DMS53 (cell line): ENCODE data around the gene IL1RAPL1.

Source experiments
- DNase-seq: peaks from one replicate; lab custom pipeline; 2025; lab: John Stamatoyannopoulos, UW

IL1RAPL1 gene

DNA sequence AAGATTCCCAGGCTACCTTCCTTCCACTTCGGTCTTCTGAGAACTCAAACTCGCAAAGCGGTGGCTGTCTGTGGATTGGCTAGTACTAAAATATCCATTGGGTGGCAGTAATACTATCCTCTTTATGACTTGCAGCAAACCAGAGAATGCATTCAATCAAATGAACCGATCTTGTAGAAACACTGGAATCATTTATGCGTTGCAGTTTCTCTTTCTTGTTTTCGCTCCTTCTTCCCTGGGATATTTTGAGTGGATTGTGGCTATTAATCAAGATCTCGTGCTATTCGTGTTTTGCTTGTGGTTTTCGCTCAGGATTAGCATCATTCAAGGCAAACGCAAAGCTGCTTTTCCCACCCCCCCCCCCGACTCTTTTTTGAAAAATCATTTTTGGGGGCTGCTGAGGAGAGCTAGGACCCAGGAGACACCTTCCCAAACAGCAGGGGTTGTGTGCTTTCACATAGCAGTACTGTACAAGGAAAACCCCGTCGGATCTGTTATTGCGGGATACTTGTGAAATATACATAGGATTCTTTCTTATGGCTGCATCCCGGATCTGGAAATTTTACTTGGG is at the start of gene IL1RAPL1:
IL1RAPL1 (plus strand) TSS at position 466 of the 571 bp plus-strand sequence.
- DNase-seq, result peak; percentile 64

DNA sequence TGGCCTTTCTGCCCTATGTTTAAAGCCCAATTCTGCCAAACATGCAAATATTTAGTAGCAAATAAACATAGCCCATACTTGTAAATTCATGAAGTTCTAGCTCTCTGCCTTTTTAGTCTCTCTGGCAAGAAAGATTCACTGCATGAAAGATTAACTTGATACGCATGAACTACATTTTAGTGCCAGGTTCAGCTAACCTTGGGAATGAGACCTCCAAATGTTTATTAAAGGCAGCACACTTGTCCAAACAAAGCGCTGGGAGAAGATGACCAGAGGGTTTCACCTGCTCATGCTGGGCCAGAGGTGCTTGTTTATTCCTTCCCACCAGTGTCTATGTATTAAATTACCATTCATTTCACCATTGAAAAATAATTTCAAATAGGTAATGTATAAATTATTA is 44.5 kb upstream of the IL1RAPL1 start:
- no peak for DNase-seq

GRCh38 chrX:28549838-28550237 is 37.4 kb upstream of the IL1RAPL1 start:
- no peak for DNase-seq

GRCh38 chrX:28550331-28550872 is 36.8 kb upstream of the IL1RAPL1 start:
- DNase-seq, result peak; percentile 5

DNA sequence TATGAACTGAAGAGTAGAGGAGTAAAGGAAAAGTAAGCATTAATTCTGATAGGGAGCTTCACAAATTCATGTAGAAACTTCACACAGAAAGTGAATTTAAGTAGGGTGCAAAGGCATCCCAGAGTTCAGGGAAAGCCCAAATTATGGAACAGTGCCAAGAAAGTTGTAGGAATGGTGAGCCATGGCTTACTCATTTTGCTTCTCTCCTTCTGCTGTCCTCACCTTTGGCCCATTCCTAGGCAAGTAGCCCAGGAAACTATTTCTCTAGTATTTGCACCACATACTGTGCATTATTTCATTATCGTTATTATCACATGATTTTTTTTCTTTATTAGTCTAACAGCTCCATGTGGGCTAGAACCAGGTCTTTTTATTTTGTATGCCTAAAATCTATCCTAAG is 34.9 kb upstream of the IL1RAPL1 start:
- DNase-seq, result no peak

DNA sequence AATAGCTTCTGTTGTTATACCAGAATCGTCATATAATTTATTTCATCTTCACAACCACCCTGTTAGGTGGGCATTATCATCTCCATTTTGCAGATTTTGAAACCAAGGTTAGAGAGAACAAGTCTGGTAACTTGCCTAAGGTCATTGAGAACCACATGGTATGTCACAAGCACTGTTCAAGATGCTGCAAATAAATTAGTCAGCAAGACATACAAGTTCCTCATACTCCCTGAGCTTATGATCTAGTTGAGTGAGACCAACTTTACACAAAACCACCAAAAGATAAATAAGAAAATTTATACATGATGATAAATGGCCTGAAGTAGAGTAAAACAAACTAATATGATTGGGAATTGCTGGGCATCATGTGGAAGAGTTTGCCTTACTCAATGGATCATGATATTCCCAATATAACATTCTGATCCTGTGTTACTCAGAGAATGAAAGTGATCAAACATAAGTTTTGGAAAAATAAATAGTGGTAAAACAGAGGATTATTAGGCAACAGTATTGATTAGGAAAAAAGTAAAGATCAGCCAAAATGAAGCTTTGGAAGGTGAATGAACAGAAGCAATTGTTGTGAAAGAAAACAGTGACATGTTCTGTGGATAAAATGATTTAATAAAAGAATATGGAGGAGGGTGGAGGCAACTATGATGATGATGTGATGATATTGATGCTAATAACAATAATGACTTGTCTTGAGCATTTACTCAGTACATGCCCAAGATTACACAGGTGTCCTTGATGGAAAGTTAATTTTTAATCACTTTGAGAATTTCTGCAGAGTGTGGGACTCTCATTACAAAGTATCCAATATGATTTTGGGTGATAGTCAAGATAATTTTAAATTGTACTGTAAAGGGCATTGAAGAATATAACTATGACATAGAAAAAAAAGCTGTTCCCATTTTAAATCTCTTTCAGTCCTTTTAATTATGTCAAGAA is 34.1 kb upstream of the IL1RAPL1 start:
- DNase-seq, result no peak

GRCh38 chrX:28576117-28576516 is 11.1 kb upstream of the IL1RAPL1 start:
- no peak for DNase-seq

GRCh38 chrX:28581522-28581921 is 5.7 kb upstream of the IL1RAPL1 start:
- DNase-seq, result peak; percentile 21

- DNase-seq, result no peak
Measured at GRCh38 chrX:28582511-28582910, 4.7 kb upstream of the IL1RAPL1 start.

- peak; percentile 3 for DNase-seq
Measured at GRCh38 chrX:28584025-28584424, 3.2 kb upstream of the IL1RAPL1 start.

GRCh38 chrX:28585767-28586166 is 1.5 kb upstream of the IL1RAPL1 start:
- DNase-seq, result no peak

GRCh38 chrX:28586286-28586685 is 960 bp upstream of the IL1RAPL1 start:
- peak; percentile 32 for DNase-seq

DNA sequence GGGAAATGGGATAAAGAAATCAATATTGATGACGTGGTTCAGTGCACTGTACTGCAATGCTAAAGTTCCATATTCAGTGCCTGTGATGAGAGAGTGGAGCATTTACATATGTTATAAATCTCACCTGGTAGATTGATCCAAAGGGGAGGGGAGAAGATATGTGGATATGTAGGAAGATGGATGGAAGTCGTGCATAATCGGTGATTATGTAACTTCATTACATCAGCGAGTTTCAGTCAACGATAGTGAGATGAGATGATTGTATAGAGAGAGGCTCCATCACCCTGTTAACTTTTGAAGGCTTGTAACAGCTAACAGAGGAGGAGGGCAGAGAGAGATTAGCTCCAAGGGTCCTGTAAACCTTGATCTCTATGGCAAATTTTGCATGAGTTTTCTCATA is 1.8 kb downstream of the IL1RAPL1 start:
- DNase-seq, result no peak

- no peak for DNase-seq
Measured at GRCh38 chrX:28590396-28590795, 3.1 kb downstream of the IL1RAPL1 start.

DNA sequence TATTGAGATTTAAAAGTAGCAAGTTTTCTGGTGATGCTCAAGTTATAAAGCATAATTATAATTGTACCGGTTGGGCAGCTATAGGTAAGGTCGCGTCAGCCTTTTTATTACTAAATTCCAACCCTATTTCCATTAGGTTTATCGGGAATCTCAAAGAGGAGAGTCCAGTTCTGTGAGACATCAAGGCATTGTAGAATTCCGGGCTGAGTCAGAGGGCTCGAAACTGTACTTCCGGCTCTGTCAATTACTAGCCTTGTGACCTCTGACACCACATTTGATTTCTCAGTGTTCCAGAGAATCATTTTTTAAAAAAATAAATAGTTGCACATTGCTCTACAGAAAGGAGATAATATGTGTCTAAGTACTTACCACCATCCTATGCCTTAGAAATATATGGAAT is 4.3 kb downstream of the IL1RAPL1 start:
- no peak for DNase-seq

GRCh38 chrX:28595346-28595745 is 8.1 kb downstream of the IL1RAPL1 start:
- no peak for DNase-seq

DNA sequence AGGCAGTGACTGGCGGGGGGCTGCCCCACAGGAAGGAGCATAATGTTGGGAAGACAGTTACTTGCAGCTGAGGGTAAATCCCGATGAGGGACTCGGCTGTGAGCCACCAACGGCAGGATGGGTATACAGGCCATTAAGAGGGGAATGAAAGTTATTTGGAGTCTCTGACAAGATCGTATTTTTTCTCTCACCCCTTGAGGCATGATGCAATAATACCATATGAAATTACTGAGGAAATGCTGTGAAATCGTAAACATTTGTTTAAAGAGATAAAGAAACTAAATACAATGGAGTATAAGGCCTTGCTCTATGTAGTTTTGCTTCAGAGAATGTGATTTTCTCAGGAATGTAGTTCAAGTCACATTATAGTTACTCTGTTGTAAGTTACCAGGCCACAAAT is 12.7 kb downstream of the IL1RAPL1 start:
- no peak for DNase-seq

- no peak for DNase-seq
Measured at GRCh38 chrX:28609003-28609402, 21.8 kb downstream of the IL1RAPL1 start.

DNA sequence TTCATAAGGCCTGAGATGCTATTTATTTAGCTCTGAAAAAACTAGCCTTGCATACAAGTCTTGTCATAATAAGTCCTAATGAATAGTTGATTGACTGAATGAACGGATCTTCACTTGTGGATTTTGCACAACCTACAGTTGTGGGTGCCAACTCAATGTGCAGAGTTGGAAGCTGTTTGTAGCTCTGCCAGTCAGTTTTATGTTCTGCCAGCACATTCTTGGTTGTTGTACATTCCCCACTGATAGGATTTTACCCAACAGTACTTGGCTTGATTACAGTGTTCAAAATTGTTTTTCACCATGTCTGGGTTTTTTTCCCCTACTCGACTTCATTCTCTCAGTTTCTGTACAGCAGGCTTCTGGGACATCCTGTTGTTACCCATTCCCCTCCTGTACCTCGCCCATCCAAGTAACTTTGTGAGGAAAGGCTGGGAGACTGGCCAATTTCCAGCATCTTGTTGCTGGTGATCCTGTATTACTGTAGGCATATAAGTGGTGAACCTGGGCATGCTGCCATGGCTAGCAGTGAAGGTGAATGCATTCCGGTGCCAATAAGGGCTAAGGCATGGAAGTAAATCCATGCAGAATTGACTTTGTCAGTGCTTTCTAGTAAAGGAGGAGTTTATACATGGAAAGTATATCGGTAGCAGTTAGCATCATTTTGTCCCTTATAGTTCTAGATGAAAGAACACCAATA is 22.8 kb downstream of the IL1RAPL1 start:
- no peak for DNase-seq

- DNase-seq, result no peak
Measured at GRCh38 chrX:28610746-28611145, 23.5 kb downstream of the IL1RAPL1 start.

- DNase-seq, result no peak
Measured at GRCh38 chrX:28613558-28613957, 26.3 kb downstream of the IL1RAPL1 start.

- DNase-seq, result no peak
Measured at GRCh38 chrX:28625223-28625622, 38.0 kb downstream of the IL1RAPL1 start.

DNA sequence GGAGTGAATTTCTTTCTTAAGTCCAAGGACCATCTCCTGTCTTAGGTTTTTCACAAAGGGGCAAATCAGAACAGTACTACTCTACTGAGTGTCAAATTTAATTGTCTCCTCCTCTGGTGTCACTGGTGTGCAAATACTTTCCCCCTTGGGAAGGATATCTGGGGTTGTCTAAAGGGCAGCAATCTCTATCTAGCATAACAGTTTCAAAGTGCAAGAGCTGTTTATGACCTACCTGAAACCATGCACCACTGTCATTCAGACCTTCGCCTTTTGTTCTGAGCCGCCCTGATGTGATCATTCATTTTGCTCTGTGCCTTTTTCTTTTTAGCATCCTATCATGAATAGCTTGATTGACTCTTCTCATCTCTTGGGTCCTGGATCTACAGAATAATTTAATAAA is 39.3 kb downstream of the IL1RAPL1 start:
- no peak for DNase-seq
